Heart left ventricle (tissue), 16 donors: ENCODE data around the gene SPAG4. TPM values are rescaled to one million over a fixed set of nuclear protein-coding genes. Genes with fewer than 3 reads are reported as not detected.

Experiments used
- ATAC-seq, 4 donors: fragments of 200-7000 bp; cut with Tn5 transposase; one replicate each; pipeline ENCODE4 v1.9.1; 2020 to 2022; ENCODE audit warnings: moderate library complexity in 4 of 4, mild to moderate bottlenecking in 3 of 4, moderate number of reproducible peaks in 1 of 4
- DNase-seq, 5 donors: peaks; one replicate each; pipeline ENCODE4 v3.0.0-alpha.2; 2020
- H3K27ac ChIP-seq, 12 donors: fragments of 200-600 bp; sonication (generic) in 4 of 12; one replicate each; pipeline versions ENCODE4 v1.5.0 to v1.8.0; 2016 to 2022; ENCODE audit warnings: mild to moderate bottlenecking in 2 of 12
- H3K27me3 ChIP-seq, 9 donors: fragments of 200-600 bp; sonication (generic) in 2 of 9; one replicate each; pipeline versions ENCODE4 v1.5.1 to v1.8.0; 2016 to 2022; ENCODE audit warnings: mild to moderate bottlenecking in 3 of 9
- H3K36me3 ChIP-seq, 9 donors: fragments of 200-600 bp; sonication (generic) in 2 of 9; one replicate each; pipeline versions ENCODE4 v1.5.0 to v1.8.0; 2018 to 2022; ENCODE audit warnings: mild to moderate bottlenecking in 2 of 9
- H3K4me1 ChIP-seq, 12 donors: fragments of 200-600 bp; sonication (generic) in 4 of 12; one replicate each; pipeline versions ENCODE4 v1.5.0 to v1.8.0; 2016 to 2022; ENCODE audit warnings: mild to moderate bottlenecking in 3 of 12
- H3K4me3 ChIP-seq, 12 donors: fragments of 200-600 bp; sonication (generic) in 4 of 12; one replicate each; pipeline versions ENCODE4 v1.5.0 to v1.8.0; 2017 to 2022; ENCODE audit warnings: mild to moderate bottlenecking in 9 of 12, moderate library complexity in 4 of 12
- H3K9me3 ChIP-seq, 12 donors: fragments of 200-600 bp; sonication (generic) in 4 of 12; one replicate each; pipeline versions ENCODE4 v1.5.0 to v1.8.0; 2016 to 2022; ENCODE audit warnings: mild to moderate bottlenecking in 1 of 12
- POLR2A ChIP-seq, 2 donors: fragments of 450-650 bp; IDR thresholded peaks; one replicate each; pipeline ENCODE4 v1.6.1; 2017; ENCODE audit warnings: antibody characterized with exemption in 2 of 2, mild to moderate bottlenecking in 2 of 2, moderate library complexity in 2 of 2
- WGBS, 4 donors: extraction: QIAGEN DNeasy Blood & Tissue Kit in 2 of 4; methylation state at CpG; one replicate each; pipeline versions ENCODE4 v1.1.5 to v1.1.7; 2013 to 2018; 5-methylcytosine and 5-hydroxymethylcytosine counted together
- intact Hi-C, 10 donors: fragments of 100-400 bp; cut with DNase I; formaldehyde crosslinking; loops; one replicate each; pipeline versions ENCODE4 v1.11.1 to v1.14.2; 2022
- polyA plus RNA-seq, 2 donors: library from polyadenylated mRNA; stranded (reverse); fragments of 200-250 nt; gene quantifications; one replicate each; pipeline ENCODE4 v1.2.3, GENCODE V29; 2013
- total RNA-seq, 9 donors: library from RNA; depleted of rRNA in 2 of 9; stranded (reverse); fragments of >200 nt in 2 of 9; fragmentation: NEBNext Ultra II Directional in 3 of 9; extraction: Animal tissue kit (Norgen Biotek cat#: 25700) in 3 of 9; gene quantifications; one replicate each; pipeline versions ENCODE4 v1.1.0 to v1.2.4, GENCODE V29; 2016 to 2023
- TF ChIP-seq, protein P1 (sequence below), 12 donors: fragments of 200-600 bp; sonication (generic) in 4 of 12; IDR thresholded peaks; one replicate each; pipeline versions ENCODE4 v1.5.0 to v1.8.0; 2018 to 2022; ENCODE audit warnings: antibody characterized with exemption in 12 of 12, mild to moderate bottlenecking in 5 of 12
- donor health status: ischemic (EF 13 %, LVEDD 7.1; RV severe dilation, severe dysfunction).
- donor health status: healthy with polysubstance abuse.
- donor health status: DM: no; HTN: yes; CAD: no.
- donor health status: DM: no; HTN: no; CAD: no.
- donor health status: ischemic (EF 25% LVEDD 6.9; RV normal size, moderate dysfunction).
- donor health status: ischemic (EF 25% LVEDD 5.7; RV mildly dilated, moderate dysfunction).
- donor health status: healthy.
- donor health status: DM: yes; HTN: yes; CAD: no.
- donor health status: ischemic (EF 35%, LVEDD 5.7; RV mildly dilated, moderate dysfunction).
- donor health status: nonischemic (EF 11% LVEDD 7.7; RV severe dilation, severe dysfunction).
- donor health status: DM: yes; HTN: yes; CAD: no.
- donor health status: PGD.
- donor health status: ischemic (EF 29% LVEDD 5.4; RV normal size, mild dysfunction).
- donor health status: nonischemic (EF 23%, LVEDD 6.1; RV moderate dilation, normal function).

The SPAG4 gene
- total and polyA plus RNA-seq, 11 donors: 1.1 to 6.9 (median 4.5) TPM

DNA sequence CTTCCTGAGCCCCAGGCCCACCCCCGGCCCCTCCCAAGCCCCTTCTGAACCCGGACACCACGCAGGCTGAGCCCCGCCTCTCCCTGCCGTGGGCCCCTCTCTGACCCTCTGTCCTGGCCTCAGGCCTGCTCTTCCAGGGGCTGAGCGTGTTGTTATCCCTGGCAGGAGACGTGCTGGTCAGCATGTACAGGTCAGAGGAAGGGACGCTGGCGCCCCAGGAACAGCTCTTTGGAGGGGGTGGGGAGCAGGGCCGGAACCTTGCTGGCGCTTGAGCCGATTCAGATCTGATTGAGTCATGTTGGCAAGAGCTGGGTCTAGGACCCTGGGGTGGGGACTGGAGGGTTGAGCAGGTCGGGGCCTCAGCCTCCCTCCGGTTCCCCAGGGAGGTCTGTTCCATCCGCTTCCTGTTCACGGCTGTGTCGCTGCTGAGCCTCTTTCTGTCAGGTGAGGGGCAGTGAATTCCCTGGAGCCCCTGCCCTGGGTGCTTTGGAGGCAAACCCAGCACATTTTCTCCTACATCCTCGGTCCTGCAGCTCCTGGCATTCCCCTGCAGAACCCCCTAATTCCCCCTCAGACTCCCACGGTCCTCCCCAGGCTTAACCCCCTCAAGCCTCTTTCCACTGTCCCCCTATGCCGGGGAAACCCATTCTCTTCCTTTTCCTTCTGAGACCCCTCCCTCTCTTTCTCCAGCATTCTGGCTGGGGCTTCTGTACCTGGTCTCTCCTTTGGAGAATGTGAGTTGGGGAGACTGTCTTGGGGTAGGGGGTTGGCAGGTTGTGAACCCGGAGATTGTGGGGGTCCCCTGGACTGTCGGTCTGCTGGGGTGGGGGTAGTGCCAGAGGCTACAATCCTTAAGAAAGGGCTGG lies 2.0 kb downstream of the SPAG4 start:
- Histone ChIP-seq H3K27me3 (no peaks in the 10 kb centered on the region), H3K4me1 (peaks cover 3 to 42% (median 28%) of the 10 kb centered on the region in 12 donors), H3K36me3 (peaks cover 0 to 8% (median 0%) of the 10 kb centered on the region in 9 donors), H3K4me3 (peak overlapping the region; percentile 39 to 68 (median 65)), H3K9me3 (no peaks in the 10 kb centered on the region), H3K27ac (peak overlapping the region in 11 of 12 donors; percentile 74 to 97 (median 82))
- 10 to 22% (median 13%) methylated on average over 14 to 22 of the region's 22 CpGs for WGBS, 4 donors
- peak; percentile 1 to 15 (median 7) for ATAC-seq
- DNase-seq: peak; percentile 41 to 74 (median 67)
- intact Hi-C loops: loop anchor here in 8 of 10 donors (1.0 to 10.0 kb wide), 6 partner anchors 45 to 153 kb away; partner anchors contain the start of genes CPNE1 (in 8 of the 8), RBM12 (in 8 of the 8), ERGIC3 (in 1 of the 8) and RBM39 (in 1 of the 8)
- no peak for TF ChIP-seq POLR2A (IDR thresholded peaks at IDR 0.05)
- TF ChIP-seq, protein P1, sequence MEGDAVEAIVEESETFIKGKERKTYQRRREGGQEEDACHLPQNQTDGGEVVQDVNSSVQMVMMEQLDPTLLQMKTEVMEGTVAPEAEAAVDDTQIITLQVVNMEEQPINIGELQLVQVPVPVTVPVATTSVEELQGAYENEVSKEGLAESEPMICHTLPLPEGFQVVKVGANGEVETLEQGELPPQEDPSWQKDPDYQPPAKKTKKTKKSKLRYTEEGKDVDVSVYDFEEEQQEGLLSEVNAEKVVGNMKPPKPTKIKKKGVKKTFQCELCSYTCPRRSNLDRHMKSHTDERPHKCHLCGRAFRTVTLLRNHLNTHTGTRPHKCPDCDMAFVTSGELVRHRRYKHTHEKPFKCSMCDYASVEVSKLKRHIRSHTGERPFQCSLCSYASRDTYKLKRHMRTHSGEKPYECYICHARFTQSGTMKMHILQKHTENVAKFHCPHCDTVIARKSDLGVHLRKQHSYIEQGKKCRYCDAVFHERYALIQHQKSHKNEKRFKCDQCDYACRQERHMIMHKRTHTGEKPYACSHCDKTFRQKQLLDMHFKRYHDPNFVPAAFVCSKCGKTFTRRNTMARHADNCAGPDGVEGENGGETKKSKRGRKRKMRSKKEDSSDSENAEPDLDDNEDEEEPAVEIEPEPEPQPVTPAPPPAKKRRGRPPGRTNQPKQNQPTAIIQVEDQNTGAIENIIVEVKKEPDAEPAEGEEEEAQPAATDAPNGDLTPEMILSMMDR (IDR thresholded peaks at IDR 0.05): peak in 7 of 12 donors; percentile 9 to 41 (median 21)

- Histone ChIP-seq H3K4me1 (peaks cover 3 to 42% (median 28%) of the 10 kb centered on the region in 12 donors), H3K9me3 (no peaks in the 10 kb centered on the region), H3K27ac (peak overlapping the region in 3 of 12 donors; percentile 10 to 97 (median 88)), H3K4me3 (peak overlapping the region; percentile 19 to 68 (median 60)), H3K27me3 (no peaks in the 10 kb centered on the region), H3K36me3 (peaks cover 0 to 11% (median 0%) of the 10 kb centered on the region in 9 donors)
- 9 to 27% (median 12%) methylated on average over 19 to 35 of the region's 35 CpGs for WGBS, 4 donors
- TF ChIP-seq POLR2A (IDR thresholded peaks at IDR 0.05): no peak
- TF ChIP-seq, protein P1 (IDR thresholded peaks at IDR 0.05): no peak
- ATAC-seq (no peak), DNase-seq (peak in 3 of 5 donors; percentile 34 to 64 (median 39))
- intact Hi-C loops: loop anchor here in 7 of 10 donors (5.0 to 10.0 kb wide), 4 partner anchors 44 to 154 kb away; partner anchors contain the start of genes CPNE1 (in 5 of the 7), RBM12 (in 5 of the 7), ERGIC3 (in 1 of the 7) and RBM39 (in 1 of the 7)
Observed at GRCh38 chr20:35618263-35619131, 2.9 kb downstream of the SPAG4 start.

- Histone ChIP-seq H3K36me3 (peaks cover 0 to 15% (median 6%) of the 10 kb centered on the region in 9 donors), H3K27ac (peak overlapping the region in 3 of 12 donors; percentile 10 to 97 (median 88)), H3K4me1 (peaks cover 3 to 42% (median 28%) of the 10 kb centered on the region in 12 donors), H3K4me3 (peak overlapping the region; percentile 19 to 68 (median 56)), H3K9me3 (no peaks in the 10 kb centered on the region), H3K27me3 (no peaks in the 10 kb centered on the region)
- ATAC-seq (peak in 3 of 4 donors; percentile 28 to 51 (median 33)), DNase-seq (peak; percentile 76 to 88 (median 79))
- 6 to 8% (median 6%) methylated on average over 33 to 49 of the region's 49 CpGs for WGBS, 4 donors
- intact Hi-C loops: loop anchor here in 7 of 10 donors (5.0 to 10.0 kb wide), 4 partner anchors 43 to 155 kb away; partner anchors contain the start of genes CPNE1 (in 5 of the 7), RBM12 (in 5 of the 7), ERGIC3 (in 1 of the 7) and RBM39 (in 1 of the 7)
- TF ChIP-seq, protein P1 (IDR thresholded peaks at IDR 0.05): peak in 11 of 12 donors; percentile 4 to 36 (median 18)
- TF ChIP-seq POLR2A (IDR thresholded peaks at IDR 0.05): no peak
Observed at GRCh38 chr20:35619196-35620095, 3.8 kb downstream of the SPAG4 start.
